RWPE1 (cell line): ENCODE measurements around the gene RPS6KC1.
A peak's percentile ranks its signal among the peaks of the same experiment; 100 is the strongest.

ENCODE experiments used
- CTCF ChIA-PET: fragments of 350-600 bp; sonication (Branson Sonifier 250); formaldehyde crosslinking; extraction: SDS; loops from one replicate; lab custom pipeline; 2021; lab: Yijun Ruan, JAX
- POLR2A ChIA-PET: fragments of 400-600 bp; formaldehyde crosslinking; extraction: SDS; loops from one replicate; lab custom pipeline; 2020; ENCODE audit warnings: antibody characterized with exemption; ENCODE audit not compliant: low non-redundant PET; lab: Yijun Ruan, JAX
- DNase-seq: peaks from one replicate; pipeline ENCODE4 v3.0.0; 2012; ENCODE audit warnings: low spot score
- H3K27ac ChIP-seq: fragments of 450-650 bp; 2 replicates; pipeline ENCODE4 v1.5.1; 2017
- TF ChIP-seq, protein P1 (sequence below): fragments of 450-650 bp; conservative IDR thresholded peaks from 2 replicates; pipeline ENCODE4 v1.5.1; 2017; ENCODE audit warnings: low read depth, mild to moderate bottlenecking

RPS6KC1 gene

DNA sequence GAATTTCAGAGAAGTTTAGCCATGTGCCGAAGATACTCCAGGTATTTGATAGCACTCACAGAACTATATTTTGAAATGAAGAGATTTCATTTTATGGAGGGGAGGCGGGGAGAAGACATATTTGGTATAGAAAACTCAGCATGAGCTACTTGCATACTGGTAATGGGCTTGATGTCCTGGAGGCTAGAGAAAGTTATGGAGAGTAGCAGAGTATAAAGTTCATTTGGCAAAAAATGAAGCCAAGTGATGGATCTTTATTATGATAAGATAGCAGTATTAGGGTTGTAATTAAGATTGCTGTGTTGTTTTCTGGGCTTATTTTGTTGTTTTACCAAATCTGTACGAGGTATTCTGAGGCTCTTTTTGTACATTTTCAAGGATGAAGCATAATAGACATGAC, 72.0 kb downstream of the RPS6KC1 start:
- CTCF ChIA-PET = interaction anchor here (0.5 to 2.0 kb wide), 6 partner anchors 12 to 1206 kb away, joined by 3 to 10 read pairs (median 5); no protein-coding TSS in a partner anchor
- H3K27ac ChIP-seq = no peak overlapping the region
- DNase-seq = no peak
- TF ChIP-seq, protein P1, sequence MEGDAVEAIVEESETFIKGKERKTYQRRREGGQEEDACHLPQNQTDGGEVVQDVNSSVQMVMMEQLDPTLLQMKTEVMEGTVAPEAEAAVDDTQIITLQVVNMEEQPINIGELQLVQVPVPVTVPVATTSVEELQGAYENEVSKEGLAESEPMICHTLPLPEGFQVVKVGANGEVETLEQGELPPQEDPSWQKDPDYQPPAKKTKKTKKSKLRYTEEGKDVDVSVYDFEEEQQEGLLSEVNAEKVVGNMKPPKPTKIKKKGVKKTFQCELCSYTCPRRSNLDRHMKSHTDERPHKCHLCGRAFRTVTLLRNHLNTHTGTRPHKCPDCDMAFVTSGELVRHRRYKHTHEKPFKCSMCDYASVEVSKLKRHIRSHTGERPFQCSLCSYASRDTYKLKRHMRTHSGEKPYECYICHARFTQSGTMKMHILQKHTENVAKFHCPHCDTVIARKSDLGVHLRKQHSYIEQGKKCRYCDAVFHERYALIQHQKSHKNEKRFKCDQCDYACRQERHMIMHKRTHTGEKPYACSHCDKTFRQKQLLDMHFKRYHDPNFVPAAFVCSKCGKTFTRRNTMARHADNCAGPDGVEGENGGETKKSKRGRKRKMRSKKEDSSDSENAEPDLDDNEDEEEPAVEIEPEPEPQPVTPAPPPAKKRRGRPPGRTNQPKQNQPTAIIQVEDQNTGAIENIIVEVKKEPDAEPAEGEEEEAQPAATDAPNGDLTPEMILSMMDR = no peak
- POLR2A ChIA-PET = no interaction called here

DNA sequence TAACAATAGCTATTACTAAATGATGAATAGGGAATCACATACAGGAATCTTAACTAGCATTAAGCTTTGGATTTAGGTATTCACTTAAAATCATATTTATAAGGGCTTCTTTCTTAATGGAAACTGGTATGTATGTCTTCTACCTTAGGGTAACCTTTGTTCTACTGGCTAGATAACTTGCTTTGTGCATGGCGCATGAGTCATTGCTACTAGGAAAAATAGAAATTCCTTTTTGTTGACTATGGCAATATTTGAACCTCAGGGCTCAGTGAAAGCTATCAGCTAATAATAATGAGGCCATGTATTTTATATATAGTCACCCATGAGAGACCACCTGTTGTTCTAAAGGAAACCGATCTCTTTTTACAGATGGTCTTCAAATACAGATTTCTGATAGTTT, 72.5 kb downstream of the RPS6KC1 start:
- ChIA-PET POLR2A (no interaction called here), CTCF (interaction anchor here (0.6 to 2.0 kb wide), 3 partner anchors 13 to 121 kb away, joined by 3 to 10 read pairs (median 3); no protein-coding TSS in a partner anchor)
- no peak overlapping the region for H3K27ac ChIP-seq
- DNase-seq = peak; percentile 36
- TF ChIP-seq, protein P1 = no peak

DNA sequence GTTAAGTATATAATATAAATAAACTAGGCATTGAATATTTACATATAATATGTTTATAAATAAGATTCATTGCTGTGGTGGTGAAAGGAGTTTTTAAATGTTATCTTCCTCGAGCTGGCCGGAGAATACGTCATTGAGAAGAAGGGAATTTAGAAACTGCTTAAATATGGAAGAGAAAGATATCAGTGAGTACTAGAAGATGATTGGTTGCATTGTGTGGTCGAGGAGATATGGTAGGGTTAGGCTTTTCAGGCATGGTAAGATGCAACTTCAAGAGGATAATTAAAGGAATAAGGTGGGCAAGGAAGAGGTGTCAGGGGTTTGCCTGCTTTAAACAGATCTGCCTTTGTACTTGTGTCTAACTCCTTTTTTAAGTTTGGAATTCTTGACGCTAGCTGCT, 73.5 kb downstream of the RPS6KC1 start:
- no peak for DNase-seq
- TF ChIP-seq, protein P1 = no peak
- no peak overlapping the region for H3K27ac ChIP-seq
- CTCF ChIA-PET = no interaction called here
- POLR2A ChIA-PET = no interaction called here

DNA sequence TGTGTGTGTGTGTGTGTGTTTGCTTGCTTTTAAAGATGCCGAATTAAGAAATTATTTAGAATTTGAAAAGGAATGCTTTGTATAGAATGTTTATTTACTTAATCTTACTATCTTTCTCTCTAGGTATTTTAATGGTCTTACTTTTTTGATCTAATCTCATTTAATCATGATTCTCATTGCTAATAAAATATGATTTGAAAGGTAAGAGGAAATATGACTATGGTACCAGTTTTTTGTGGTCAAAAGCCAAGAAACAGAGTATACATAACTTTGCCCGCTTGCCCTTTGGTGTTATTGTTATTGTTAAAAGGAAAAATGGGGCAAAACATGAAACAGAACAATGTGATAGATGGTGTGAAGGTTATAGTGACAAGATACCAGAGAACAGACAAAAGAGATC, 74.6 kb downstream of the RPS6KC1 start:
- ChIA-PET CTCF (no interaction called here), POLR2A (no interaction called here)
- TF ChIP-seq, protein P1 = no peak
- DNase-seq = no peak
- no peak overlapping the region for H3K27ac ChIP-seq

DNA sequence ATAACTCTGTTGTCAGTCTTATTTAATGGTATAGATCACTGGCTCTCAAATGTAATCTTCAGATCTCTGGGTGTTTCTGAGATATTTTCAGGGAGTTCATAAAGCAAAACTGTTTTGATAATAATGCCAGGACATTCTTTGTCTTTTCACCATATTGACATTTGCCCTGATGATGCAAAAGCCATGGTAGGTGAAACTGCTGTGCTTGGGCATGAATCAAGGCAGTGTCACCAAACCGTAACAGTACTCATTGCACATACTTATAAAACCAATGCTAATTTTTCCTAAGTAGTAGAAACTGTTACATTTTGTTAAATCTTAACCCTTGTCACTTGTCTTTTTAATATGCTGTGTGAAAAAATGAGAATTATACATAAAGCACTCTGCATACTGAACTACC, 76.0 kb downstream of the RPS6KC1 start:
- TF ChIP-seq, protein P1 = no peak
- CTCF ChIA-PET = no interaction called here
- no peak overlapping the region for H3K27ac ChIP-seq
- POLR2A ChIA-PET = no interaction called here
- DNase-seq = no peak

DNA sequence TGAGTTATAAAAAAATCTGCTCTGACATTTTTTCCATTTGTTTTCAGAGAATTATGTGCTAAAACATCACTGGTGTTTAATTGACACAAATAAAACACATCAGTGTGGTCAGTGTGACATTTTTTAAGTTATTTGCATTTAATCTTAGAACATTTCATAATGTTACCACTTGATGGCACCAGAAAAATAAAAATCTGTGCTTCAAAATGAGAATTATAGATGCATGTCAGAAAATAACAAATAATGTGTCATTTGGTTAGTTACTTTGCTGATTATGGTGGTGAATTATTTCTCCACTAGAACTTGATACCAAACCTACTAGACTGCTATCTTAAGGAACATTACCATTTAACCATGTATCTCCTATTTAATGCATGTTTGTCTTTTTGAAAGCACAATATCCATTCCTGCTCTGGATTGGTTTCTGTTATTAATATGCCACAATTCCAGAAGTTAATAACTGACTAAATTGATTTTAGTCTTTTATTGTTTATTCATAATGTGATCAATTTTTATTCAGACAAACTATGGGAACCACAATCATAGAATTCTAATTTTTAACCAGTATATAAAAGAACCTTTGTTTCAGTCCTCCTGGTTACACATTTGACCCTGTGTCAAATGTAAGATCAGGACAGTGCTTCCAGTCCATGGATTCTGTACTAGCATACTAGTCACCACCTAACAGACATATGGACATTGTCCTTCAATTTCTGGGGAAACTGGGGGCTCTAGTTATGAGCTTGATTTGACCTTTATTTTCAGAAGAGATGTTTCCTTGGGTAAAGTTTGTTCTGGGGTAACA, 81.0 kb downstream of the RPS6KC1 start:
- DNase-seq = no peak
- CTCF ChIA-PET = no interaction called here
- no peak overlapping the region for H3K27ac ChIP-seq
- POLR2A ChIA-PET = no interaction called here
- TF ChIP-seq, protein P1 = no peak; the same call in 1 of the 2 replicates
